ENCODE measurements around the gene GM2A.

DNA sequence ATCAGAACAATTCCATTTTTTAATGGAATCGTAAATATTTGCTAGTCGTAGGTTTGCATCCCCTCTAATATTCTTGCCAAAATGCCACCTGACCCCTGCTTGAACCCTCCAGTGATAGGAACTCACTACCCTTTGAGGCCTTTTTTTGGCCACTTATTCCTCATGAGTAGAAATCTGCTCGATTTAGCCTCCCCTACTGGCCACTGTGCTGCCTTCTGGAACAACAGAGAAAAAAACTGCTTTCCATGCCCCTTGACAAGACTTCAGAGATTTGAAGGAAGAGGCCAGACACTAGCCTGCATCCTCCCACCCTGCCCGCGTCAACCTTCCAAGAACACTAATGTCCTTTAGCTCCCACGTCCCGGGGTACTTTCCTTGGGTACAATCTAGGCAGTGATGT lies 33.2 kb upstream of the GM2A start:
- TF ChIP-seq EZH2 (IDR thresholded peaks at IDR 0.05; ENCODE audit: borderline replicate concordance, insufficient read depth, low read depth, low read length, poor library complexity, severe bottlenecking) (no peak), CTCF (IDR thresholded peaks at IDR 0.05) (no peak)

Measured in B cell (primary cell).